Stimulated activated CD4-positive, alpha-beta T cell treated with anti-CD3 and anti-CD28 coated beads, Interleukin-1b, Interleukin-23, amount 100 ng/mL, for 4 hours (primary cell): Measurements from ENCODE around the gene DNAJB6.

ENCODE experiments used
- DNase-seq, 2 donors: peaks; one replicate each; pipeline ENCODE4 v3.0.0-alpha.2; 2020; ENCODE audit warnings: low read depth in 2 of 2

Gene DNAJB6

GRCh38 chr7:157465891-157466866 is 129.4 kb downstream of the DNAJB6 start:
- no peak for DNase-seq

- DNase-seq = no peak
These were observed 130.1 kb downstream of the DNAJB6 start for GRCh38 chr7:157466867-157467261.
